ENCODE data around the gene SLC4A7. TPM values are rescaled to one million over a fixed set of nuclear protein-coding genes. Genes with fewer than 3 reads are reported as not detected.

SLC4A7 gene
- total and polyA plus RNA-seq, 9 of the 15 experiments (the other 6 are each of a cell fraction or from before 2014, with no cell fraction given), result 1.7 to 13.6 (median 8.0) TPM

GRCh38 chr3:27391796-27392195 lies 92.4 kb downstream of the SLC4A7 start:
- no peak for FAIRE-seq
- no peaks in the 10 kb centered on the region for H3K36me3 ChIP-seq (ENCODE audit: control insufficient read depth, insufficient read depth, low read length)
- BruUV-seq (replicated peaks), result no TSS peak
- TF ChIP-seq, protein P1, sequence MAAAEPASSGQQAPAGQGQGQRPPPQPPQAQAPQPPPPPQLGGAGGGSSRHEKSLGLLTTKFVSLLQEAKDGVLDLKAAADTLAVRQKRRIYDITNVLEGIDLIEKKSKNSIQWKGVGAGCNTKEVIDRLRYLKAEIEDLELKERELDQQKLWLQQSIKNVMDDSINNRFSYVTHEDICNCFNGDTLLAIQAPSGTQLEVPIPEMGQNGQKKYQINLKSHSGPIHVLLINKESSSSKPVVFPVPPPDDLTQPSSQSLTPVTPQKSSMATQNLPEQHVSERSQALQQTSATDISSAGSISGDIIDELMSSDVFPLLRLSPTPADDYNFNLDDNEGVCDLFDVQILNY (CRISPR knock-in tag; IDR thresholded peaks at IDR 0.05), result no peak
- TF ChIP-seq NBN (IDR thresholded peaks at IDR 0.05; ENCODE audit: low read depth) (no peak), BRCA1 (IDR thresholded peaks at IDR 0.05) (no peak), BRCA1 (CRISPR knock-in tag; IDR thresholded peaks at IDR 0.05) (no peak), SMAD2 (IDR thresholded peaks at IDR 0.05; ENCODE audit: low read depth, low read length) (no peak), ARNT (IDR thresholded peaks at IDR 0.05) (no peak), MTA1 (IDR thresholded peaks at IDR 0.05; ENCODE audit: borderline replicate concordance) (no peak), SP2 (IDR thresholded peaks at IDR 0.05; ENCODE audit: extremely low read depth, low read depth, low read length, poor library complexity, severe bottlenecking) (no peak), RBM39 (optimal IDR thresholded peaks at IDR 0.05; ENCODE audit: low read depth, low read length) (no peak), ZHX1 (conservative IDR thresholded peaks at IDR 0.05; ENCODE audit: low read length) (no peak), NR2F6 (CRISPR knock-in tag; IDR thresholded peaks at IDR 0.05) (no peak), ILF3 (IDR thresholded peaks at IDR 0.05; ENCODE audit: borderline replicate concordance) (no peak), ZNF217 (CRISPR knock-in tag; IDR thresholded peaks at IDR 0.05) (no peak)
- TF ChIP-seq, protein P2, sequence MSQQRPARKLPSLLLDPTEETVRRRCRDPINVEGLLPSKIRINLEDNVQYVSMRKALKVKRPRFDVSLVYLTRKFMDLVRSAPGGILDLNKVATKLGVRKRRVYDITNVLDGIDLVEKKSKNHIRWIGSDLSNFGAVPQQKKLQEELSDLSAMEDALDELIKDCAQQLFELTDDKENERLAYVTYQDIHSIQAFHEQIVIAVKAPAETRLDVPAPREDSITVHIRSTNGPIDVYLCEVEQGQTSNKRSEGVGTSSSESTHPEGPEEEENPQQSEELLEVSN (IDR thresholded peaks at IDR 0.05; ENCODE audit: borderline replicate concordance in 1 of 2, extremely low read depth in 1 of 2, insufficient read depth in 1 of 2, insufficient read length in 1 of 2, low read depth in 1 of 2, low read length in 1 of 2, poor library complexity in 1 of 2, severe bottlenecking in 1 of 2), result no peak
- TF ChIP-seq, protein P3, sequence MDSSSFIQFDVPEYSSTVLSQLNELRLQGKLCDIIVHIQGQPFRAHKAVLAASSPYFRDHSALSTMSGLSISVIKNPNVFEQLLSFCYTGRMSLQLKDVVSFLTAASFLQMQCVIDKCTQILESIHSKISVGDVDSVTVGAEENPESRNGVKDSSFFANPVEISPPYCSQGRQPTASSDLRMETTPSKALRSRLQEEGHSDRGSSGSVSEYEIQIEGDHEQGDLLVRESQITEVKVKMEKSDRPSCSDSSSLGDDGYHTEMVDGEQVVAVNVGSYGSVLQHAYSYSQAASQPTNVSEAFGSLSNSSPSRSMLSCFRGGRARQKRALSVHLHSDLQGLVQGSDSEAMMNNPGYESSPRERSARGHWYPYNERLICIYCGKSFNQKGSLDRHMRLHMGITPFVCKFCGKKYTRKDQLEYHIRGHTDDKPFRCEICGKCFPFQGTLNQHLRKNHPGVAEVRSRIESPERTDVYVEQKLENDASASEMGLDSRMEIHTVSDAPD (CRISPR knock-in tag; IDR thresholded peaks at IDR 0.05), result no peak

More at GRCh38 chr3:27391796-27392195, 92.4 kb downstream of the SLC4A7 start:
- Histone ChIP-seq H2AFZ (ENCODE audit: low read depth, low read length) (no peak overlapping the region), H3K4me3 (no peak overlapping the region), H3K4me2 (ENCODE audit: insufficient read depth, low read length) (no peak overlapping the region), H3K4me1 (replicated peaks in 1 of 2; ENCODE audit: control insufficient read depth in 2 of 2, insufficient read depth in 2 of 2, low read length in 2 of 2) (no peaks in the 10 kb centered on the region), H3K27me3 (ENCODE audit: control insufficient read depth in 2 of 2, insufficient read depth in 2 of 2, low read length in 2 of 2) (no peaks in the 10 kb centered on the region), H3K27ac (ENCODE audit: extremely low read depth, low read depth, low read length) (no peak overlapping the region), H3K9me1 (ENCODE audit: control insufficient read depth, insufficient read depth, low read length) (no peaks in the 10 kb centered on the region), H3K9ac (ENCODE audit: insufficient read depth in 1 of 2, low read depth in 2 of 2, low read length in 2 of 2) (no peak overlapping the region), H3K79me2 (ENCODE audit: control insufficient read depth, insufficient read depth, low read length) (no peaks in the 10 kb centered on the region), H4K20me1 (replicated peaks; ENCODE audit: control insufficient read depth, insufficient read depth, low read length) (no peaks in the 10 kb centered on the region), H3K9me3 (replicated peaks; ENCODE audit: control insufficient read depth, insufficient read depth, low read depth, low read length) (no peaks in the 10 kb centered on the region)
- in situ Hi-C loops (cut with MboI) (no loop called here), intact Hi-C loops (cut with micrococcal nuclease) (no loop called here)
- ChIA-PET CTCF (ENCODE audit: low intra/inter-chr PET ratio) (interaction anchor here (0.6 kb wide), 1 partner anchor 69 kb away, joined by 6 read pairs; no protein-coding TSS in a partner anchor), POLR2A (no interaction called here)
- no peak for DNase-seq (ENCODE audit: extremely low read depth in 1 of 4, low spot score in 3 of 4)
- 22% methylated on average over 1 of the region's 1 CpG for WGBS (ENCODE audit: insufficient coverage, low coverage, missing lambda C conversion rate)
- no peak for ATAC-seq
